Stimulated activated naive CD4-positive, alpha-beta T cell (primary cell): ENCODE data around the gene IRF4.
A peak's percentile ranks its signal among the peaks of the same experiment; 100 is the strongest.

Experiments
- DNase-seq, 6 experiments: peaks; one replicate each; lab custom pipeline; 2025; lab: John Stamatoyannopoulos, UW

The IRF4 gene

DNA sequence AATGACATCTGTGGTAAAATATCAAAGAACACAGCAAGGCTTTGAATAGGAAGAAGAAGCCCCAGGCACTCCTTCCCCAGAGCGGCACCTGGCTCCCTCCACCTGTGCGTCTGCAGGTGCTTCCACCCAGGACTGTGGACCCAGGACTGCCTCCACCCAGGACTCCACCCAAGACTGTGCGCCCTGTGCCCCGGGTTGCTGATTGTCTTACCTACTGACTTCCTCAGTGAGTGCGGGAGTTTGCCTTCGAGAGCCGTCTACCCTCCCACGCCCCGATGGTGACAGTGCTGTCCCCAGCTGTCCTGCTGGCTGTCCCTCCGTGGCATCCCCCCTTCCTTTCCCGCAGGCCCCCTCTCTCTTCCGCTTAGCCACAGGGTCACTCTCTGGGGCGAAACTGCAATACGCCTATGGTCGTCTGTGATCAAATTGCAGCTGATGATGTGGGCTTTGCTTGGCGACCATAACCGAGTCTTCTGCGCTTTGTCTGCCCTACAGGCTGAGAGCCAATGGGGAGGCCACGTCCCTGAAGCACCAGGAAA is 52.1 kb downstream of the IRF4 start:
- no peak for DNase-seq

DNA sequence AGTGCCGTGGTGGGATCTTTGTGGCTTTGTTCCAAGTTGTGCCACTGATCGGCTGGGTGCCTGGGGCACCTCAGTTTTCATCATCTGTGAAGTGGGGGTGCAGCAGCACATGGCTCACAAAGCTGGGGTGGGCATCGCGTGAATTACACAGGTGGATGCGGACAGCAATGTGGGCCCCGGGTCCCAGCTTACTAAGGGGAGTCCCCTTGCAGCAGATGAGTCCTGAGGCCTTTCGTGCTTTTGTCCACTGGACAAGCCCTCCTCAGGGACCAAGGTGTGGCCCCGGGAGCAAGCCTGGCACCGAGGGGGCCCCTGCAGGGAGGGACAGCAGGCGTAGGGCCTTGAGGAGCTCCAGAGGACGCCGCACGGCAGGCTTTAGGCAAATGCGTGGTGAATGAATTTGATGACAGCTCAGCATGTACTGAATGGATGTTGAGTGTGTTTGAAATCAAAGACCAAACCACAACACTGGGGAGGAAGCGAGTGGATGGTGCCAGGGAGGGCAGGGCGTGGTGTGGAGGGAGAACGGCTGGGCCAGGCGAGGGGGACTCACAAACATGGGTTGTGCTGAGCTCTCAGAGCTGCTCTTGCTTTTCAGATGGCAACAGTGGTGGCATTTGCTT is 53.2 kb downstream of the IRF4 start:
- peak; percentile 19 to 80 (median 48) for DNase-seq

DNA sequence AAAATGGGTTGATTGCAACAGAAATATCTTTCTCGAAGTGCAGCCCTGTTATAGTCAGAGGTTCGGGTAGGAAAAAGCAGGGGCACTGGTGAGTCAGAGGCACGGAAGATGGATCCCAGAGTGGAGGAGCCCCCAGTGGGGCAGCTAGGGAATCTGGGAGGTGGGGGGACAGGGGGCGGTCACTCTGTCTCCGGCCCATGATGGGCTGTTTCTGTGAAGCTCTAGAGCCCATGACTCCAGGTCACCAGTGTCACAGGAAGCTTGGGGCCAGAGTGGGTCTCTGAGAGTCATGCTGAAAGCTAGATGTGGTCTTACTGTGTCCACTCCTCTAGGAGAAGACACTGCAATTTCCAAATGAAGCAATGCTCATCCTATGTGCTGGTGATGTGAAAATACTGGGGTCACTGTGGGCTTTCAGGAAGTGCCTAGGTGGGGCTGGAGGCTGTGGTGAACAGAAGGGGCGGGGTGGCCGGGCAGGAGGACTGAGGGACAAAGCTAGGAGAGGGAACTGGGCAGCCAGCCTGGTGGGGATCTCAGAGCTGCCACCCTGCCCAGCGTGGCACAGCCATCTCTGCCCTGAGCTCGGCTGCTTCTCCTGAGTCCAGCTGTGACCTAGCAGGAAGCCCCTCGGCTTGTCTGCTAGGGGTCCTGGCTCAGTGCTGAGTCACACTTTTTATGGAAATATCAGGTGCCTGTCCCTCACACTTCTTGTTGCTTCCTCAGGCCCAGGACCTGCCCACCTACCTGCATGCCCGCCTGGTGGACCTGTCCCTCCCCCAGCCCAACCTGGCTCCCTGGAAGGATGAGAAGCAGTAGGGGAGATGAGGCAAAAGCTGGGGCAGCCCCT is 54.2 kb downstream of the IRF4 start:
- DNase-seq: no peak

DNA sequence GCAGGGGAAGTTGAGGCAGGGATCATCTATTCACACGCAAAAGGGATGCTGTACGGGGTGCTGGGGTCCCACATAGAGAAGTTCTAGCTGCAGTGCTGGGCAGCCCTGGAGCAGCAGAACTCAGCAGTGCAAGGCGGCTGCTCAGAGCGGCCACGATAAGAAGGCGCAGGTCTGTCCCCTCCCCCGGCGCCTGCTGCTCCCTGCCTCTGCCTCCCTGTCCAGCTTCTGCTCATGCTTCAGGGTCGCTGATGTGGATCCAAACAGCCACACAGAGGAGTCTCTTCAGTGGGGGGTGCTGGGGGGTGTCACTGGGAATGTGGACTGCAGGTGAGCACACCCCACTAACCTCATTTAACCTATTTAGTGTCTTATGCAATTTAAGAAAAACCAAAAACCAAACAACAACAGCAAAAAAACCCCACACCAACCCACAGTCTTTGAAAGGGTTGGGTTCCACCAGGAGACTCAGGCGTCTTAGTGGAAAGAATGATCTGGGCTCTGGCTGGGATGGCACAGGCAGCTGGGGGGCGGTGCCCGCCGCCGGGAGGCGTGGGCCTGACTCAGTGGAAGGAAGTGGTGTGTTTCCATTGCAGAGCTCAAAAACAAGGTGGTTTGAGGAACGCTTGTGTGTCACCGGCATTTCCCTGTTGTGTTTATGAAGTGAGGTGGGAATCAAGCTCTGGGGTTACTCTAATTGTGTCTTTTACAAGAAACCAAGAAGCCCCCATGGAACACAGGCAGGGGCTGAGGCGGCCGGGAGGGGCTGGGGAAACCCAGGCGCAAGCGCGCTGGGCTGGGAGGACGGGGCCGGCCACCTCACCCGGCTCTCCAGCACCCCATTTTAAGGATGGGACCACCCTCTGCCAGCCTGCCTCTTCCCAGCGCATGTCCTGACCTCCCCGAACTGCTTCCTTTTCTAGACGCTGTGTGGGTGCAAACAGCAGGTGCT is 55.1 kb downstream of the IRF4 start:
- peak; percentile 42 to 61 (median 59) for DNase-seq

DNA sequence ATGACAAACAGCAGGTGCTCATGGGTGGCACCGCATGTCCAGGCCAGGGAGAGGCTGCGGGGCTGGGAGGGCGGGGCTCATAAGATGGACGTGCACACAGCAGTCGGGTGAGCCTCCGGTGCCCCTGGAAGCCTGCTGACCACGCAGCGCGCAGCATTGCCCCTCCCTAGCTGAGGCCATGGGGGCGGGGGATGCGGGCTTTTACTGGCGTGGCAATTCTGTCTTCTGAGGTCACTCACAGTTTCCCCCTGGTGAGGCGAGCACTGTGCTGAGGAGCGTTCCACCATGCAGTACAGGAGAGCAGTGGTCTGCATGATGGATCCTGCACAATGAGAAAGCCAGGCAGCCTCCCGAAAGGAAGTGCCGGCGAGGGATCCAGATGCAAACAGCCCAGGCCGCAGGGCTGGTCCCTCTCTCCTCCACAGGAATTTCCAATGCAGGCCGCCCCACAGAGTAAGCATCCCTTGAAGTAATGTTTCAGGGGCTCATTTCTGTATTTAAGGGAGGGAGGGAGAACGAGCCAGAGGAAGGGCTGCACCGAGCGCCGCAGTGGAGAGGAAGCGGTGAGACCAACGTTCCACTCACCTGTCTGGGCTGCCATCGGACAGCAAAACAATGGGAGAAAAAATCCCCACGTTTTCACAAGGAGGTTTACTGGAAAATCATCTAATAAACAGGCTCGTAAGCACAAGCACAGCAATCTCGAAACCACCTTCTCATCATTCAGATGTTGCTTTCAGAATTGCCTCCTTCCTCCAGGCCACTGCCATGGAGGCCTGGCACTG is 56.0 kb downstream of the IRF4 start:
- DNase-seq: no peak

DNA sequence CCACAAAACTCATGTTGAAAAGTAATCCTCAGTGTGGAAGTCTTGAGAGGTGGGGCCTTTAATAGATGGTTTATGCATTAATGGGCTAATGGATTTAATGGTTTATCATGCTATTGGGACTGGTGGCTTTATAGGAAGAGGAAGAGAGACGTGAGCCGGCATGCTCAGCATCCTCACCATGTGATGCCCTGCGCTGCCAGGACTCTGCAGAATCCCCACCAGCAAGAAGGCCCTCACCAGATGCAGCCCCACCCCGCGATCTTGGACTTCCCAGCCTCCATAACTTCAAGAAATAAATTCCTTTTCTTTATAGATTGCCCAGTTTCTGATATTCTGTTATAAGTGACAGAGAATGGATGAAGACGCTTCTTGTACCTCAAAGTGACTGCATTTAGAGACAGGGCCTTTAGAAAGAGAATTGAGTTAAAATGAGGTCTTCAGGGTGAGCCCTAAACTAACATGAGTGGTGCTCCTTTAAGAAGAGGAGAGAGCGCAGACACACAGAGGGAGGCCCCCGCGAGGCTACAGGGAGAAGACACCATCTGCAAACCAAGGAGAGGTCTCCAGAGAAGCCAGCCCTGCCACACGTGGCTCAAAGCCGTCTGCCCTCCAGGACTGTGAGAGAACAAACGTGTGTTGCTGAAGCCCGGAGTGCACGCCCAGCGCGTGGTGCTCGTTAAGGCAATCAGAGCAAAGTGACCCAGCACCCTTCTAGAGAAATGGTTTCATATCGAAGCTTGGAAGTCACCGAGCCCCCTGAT is 56.9 kb downstream of the IRF4 start:
- DNase-seq: no peak

DNA sequence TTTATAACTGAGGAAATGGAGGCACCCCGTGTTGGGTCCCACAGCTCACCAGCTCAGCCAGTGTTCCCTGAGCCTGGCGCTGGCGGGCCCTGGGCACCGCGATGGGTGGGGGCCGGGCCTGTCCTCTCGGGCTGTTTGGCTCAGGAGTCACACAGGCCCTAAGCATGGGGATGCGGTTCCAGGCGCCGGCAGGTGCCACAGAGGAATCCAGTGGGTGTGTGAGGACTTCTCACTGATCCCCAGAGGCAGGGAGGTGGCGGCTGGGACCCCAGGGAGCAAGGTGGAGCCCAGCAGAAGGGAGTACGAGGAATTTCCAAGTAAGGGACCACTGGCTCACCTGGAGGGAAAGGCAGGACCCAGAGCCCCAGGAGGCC is 57.5 kb downstream of the IRF4 start:
- DNase-seq: no peak

DNA sequence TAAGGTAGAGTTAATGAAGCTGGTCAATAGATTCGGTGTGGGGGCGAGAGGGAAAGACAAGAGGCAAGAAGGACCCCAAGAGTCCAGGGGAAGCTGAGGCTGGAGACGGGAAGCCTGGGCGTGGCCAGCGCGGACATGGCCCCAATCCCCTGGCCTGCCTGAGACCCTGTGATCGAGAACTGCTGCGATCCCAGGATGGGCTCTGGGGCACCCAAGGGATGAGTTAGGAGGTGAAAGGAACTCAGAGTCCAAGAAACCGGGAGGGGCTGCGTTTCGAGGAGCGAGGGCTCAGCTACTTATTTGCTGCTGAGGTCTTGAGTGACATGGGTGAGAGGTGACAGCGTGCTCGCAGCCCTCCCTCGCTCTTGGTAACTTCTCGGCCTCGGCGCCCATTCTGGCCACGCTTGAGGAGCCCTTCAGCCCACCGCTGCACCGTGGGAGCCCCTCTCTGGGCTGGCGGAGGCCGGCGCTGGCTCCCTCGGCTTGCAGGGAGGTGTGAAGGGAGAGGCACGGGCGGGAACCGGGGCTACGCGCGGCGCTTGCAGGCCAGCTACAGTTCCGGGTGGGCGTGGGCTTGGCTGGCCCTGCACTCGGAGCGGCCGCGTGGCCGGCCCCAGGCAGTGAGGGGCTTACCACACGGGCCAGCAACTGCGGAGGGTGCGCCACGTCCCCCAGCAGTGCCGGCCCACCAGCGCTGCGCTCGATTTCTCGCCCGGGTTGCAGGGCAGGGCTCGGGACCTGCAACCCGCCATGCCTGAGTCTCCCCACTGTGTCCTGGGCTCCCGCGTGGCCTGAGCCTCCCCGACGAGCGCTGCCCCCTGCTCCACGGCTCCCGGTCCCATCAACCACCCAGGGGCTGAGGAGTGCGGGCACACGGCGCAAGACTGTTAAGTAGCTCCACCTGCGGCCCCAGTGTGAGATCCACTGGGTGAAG is 58.2 kb downstream of the IRF4 start:
- no peak for DNase-seq

DNA sequence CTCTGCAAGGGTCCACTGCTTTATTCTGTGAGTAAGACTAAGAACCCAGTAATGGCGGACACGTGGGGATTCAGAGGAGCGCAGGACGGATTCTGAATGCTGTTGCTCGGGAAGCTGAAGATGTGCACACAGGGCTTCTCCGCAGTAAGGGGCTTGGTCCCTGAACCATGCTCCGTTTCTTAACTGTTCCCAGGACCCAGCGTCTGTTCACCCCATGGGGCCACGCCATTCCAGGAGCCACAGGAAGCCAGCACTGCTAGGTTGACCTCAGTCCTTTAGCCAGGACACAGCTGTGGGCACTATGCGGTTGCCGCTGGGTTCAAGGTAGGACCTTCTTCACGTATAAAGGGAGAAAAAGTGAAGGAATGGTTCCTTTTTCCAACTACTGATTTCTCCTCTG is 59.8 kb downstream of the IRF4 start:
- no peak for DNase-seq

DNA sequence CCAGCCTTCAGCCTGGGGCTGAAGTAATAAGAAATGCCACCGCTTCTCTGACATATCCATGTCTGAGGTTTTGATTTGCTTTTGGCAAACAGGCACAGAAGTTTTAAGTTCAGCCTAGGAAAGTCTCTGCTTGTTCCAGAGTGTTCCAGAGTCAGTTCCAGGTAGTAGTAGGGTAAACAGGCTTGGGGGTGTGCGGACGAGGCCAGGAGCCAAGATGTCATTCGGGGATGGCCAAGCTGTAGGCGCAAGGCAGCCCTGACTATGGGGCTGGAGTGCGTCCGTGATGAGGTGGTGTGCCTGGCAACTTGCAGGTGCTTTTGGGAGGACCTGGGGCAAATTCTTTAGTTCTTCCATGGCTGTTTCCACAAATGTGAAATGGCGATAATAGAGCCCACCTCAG is 60.3 kb downstream of the IRF4 start:
- DNase-seq: no peak

DNA sequence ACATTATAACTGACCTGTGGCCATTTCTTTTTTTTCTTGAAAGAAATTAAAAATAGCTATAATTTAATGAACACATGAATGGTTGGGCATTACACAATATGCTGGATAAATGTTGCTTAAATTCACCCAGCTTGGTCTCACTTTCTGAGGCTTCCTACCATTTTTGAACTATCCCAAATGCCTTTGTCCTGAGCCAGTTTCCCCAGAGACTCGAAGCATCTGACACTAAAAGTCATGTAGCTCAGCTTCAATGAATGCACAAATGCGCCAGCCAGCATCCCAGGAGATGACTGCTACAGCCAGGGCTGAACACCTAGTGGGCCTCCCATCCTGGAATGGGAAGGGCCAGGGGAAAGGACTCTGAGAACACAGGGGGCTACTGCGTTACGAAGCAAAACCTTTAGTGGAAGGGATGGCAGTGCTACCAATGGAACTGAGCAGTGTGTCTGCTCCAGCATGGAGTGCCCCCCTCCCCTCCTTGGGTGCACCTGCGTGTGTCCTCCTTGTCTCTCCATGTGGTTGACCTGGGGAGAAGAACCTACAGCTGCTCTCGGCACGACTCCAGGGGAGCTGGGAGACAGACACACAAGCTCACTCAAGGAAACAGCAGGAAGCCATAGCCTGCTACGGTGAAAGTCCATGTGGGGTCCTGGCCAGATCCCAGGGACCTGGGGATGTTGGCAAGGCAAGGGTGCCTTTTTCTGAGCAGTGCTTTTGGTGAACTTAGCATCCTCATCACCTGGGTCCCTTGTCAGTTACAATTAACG is 60.9 kb downstream of the IRF4 start:
- no peak for DNase-seq

DNA sequence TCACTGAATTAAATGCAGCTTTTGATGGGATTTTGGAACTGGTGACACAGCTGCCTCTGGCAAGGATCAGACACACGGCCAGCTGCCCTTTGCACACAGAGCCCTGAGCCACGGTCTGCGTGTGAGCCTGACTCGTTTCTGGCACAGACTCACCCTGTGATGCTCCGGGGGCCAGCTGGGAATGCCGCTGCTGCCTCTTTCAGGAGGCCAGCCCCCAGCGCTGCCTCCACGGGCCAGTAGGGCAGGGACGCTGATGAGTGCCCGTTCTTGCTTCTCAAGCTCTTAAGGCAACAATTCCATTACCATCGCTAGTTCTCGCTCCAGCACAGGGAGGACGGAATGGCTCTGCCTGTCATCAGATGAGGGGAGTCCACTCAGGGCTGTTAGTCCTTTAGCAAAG is 61.6 kb downstream of the IRF4 start:
- DNase-seq: no peak

DNA sequence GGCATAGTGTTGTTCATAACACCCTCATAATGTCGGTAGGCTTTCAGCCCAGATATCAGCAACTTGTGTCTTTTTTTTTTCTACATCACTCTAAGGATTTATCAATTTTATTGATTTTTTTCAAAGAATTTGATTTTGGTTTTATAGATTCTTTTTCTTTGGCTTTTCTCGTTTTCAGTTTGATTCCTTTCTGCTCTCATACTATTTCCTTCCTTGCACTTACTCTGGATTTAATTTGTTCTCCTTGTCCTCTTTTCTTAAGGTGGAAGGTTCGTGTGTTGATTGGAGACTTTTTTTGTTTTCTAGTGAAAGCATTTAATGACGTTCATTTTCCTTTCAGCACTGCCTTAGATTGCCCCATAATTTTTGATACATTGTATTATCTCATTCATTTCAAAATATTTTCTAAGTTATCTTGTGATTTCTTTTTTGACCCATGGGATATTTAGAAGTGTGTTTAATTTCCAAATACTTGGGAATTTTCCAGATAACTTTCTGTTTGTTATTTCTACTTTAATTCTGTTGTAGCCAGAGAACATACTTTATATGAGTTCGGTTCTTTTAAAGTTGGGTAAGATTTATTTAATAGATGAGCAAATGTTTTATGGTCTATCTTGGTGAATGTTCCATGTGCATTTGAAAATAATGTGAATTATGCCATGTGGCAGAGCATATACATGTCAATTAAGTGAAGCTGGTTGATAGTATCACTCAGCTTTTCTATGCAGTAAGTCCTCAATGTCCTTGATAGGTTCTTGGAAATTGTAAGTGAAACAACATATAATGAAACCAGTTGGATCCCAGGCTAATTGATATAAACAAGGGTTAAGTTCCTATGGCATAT is 62.8 kb downstream of the IRF4 start:
- no peak for DNase-seq

DNA sequence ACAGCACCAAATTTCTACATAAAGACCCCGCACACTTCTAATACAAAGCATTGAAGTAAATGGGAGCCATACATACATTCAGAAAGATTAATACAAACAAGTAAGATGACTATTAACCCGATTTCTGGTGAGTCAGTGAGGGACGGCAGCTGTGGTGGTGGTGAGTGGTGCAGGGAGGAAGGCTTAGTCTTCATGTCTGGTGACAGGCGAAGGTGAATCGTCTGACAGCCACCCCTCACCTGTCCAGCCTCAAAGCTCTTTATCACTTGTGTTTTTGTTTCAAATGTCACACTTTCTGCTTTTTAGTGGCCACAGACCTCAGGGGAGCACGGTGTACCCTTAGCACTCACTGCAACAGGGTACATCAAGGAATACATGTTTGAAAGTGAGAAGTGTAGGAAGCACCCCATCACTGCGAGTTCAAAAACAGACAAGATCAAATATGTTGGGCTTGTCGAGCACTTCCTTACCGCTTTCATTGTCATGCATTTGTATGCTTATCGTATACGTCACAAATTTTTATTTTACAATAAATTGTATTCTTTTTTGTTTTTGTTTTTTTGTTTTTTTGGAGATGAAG is 63.5 kb downstream of the IRF4 start:
- peak in 1 of 6 experiments; percentile 4 for DNase-seq

DNA sequence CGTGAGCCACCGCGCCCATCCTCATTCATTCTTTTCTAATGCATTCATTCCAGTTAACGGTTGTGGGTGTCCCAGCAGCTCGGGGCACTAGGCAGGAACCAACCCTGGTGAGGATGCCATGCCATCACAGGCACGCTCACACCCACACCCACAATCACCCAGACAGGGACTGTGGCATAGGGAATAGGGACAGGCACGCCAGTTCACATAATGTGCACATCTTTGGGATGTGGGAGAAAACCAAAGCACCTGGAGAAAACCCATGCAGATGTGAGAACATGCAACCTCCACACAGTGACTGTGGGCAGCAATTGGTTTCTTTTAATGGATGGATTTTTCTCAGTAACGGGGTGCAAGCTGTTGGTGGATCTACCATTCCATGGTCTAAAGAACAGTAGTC is 64.3 kb downstream of the IRF4 start:
- no peak for DNase-seq

DNA sequence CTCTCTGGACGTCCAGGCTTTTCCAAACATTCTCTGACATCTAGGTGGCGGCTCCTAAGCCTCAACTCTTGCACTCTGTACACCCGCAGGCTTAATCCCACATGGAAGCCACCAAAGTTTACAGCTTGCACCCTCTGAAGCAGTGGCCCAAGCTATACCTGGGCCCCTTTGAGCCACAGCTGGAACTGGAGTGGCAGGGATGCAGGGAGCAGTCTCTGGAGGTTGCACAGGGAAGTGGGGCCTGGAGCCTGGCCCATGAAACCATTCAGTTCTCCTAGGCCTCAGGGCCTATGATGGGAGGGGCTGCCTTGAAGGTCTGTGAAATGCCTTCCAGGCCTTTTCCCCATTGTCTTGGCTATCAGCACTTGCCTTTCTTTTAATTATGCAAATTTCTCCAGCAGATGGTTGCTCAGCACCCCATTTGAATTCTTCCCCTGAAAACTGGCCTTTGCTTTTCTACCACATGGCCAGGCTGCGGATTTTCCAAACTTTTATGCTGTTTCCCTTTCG is 64.9 kb downstream of the IRF4 start:
- no peak for DNase-seq

DNA sequence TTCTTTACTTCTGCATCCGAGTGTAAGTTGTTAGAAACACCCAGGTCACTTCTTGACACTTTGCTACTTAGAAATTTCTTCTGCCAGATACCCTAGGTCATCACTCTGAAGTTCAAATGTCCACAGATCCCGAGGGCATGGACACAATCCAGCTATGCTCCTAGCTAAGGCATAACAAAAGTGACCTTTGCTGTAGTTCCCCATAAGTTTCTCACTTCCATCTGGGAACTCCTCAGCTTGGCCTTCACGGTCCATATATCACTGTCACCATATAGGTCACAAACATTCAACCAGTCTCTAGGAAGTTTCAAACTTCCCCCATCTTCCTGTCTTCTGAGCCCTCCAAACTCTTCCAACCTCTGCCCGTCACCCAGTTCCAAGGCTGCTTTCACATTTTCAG is 65.3 kb downstream of the IRF4 start:
- DNase-seq: no peak
